GM21390 (cell line): ENCODE data around the gene OR8G5.
"Not testable (repeated sequence)": the region's sequence is repeated elsewhere in the genome, so short reads cannot be mapped to it uniquely, and the experiment has no call there.

Experiments used
- ATAC-seq: cut with Tn5 transposase; IDR thresholded peaks from one replicate; pipeline ENCODE4 v1.9.1; 2021; ENCODE audit not compliant: unreplicated experiment

OR8G5 gene, protein sequence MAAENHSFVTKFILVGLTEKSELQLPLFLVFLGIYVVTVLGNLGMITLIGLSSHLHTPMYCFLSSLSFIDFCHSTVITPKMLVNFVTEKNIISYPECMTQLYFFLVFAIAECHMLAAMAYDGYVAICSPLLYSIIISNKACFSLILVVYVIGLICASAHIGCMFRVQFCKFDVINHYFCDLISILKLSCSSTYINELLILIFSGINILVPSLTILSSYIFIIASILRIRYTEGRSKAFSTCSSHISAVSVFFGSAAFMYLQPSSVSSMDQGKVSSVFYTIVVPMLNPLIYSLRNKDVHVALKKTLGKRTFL

DNA sequence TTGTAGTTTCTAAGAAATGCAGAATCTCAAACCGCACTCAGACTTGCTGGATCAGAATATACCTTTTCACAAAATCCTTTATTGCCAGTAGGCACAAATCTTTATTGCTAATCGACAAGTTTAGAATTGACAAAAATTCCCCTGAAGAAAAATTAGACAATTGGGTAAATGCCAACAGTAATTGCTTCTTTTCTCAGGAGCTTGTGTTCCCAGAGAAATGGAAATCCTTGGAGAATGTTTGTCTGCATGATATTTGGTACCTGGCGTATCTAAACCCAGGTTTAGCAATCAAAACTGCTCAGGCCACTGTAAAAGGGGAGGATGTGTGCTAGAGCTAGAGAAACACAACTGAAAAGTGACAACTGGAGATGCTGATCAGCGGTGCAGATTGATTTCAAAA, at the start of gene OR8G5:
TSS of gene OR8G5 (plus strand) at position 301 of the 400 bp plus-strand sequence. CDS start 8,556 bp downstream, outside the sequence.
- no peak for ATAC-seq

DNA sequence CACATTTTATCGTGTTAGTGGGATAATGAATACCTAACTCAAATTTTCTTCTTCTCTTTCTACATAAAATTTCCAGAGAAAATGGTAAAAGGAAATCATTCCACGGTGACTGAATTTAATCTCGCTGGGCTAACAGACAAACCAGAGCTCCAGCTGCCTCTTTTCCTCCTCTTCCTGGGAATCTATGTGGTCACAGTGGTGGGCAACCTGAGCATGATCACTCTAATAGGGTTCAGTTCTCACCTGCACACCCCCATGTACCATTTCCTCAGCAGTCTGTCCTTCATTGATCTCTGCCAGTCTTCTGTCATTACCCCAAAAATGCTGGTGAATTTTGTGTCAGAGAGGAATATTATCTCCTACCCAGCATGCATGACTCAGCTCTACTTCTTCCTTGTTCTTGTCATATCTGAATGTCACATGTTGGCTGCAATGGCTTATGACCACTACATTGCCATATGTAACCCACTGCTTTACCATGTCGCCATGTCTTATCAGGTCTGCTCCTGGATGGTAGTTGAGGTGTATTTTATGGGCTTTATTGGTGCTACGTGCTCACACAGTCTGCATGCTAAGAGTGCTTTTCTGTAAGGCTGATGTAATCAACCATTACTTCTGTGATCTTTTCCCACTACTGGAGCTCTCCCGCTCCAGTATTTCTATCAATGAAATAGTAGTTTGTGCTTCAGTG, 48.9 kb upstream of the OR8G5 start:
- ATAC-seq: no peak

DNA sequence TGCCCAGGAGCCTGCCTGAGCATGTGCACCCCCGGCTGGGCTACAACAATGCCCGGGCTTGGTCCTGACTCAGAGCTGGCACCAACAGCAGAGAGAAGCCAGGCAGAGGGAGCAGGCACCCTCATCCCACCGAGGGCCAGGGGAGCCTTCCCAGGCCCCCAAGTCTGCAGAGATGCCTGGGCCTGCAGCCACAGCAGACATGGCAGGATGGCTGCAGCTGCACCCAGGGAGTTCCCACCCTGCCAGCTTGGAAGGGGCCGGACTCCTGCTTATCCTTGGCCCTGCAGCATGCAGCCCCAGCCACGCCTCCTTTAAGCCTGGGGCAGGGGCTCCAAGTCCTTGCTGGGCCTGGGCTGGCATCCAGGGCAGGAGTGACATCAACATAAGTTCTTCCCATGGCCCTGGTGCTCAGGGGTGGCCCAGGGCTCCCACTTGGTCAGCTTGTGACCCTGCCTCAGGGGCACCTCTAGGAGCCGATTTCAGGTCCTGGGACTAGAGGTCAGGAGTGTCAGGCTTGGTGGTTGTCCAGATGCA, 46.3 kb upstream of the OR8G5 start:
- ATAC-seq: no peak

DNA sequence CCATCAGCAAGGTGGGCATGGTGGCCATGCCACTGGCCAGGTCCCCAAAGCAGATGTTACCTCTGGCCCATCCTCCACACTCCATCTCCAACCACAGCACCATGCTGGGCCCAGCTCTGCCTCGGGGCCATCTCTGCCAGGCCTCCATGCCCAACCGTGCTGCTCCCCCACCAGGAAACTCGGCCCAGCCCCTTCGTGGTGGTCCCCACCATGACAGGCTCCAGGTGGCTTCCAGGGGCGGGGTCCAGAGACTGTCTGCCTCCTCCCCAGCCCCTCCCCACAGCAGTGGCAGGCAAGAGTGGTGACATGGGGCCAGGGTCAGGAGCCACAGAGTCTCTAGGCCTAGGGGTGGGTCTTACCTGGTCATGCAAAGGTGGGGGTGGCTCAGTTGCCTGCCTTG, 45.8 kb upstream of the OR8G5 start:
- ATAC-seq: no peak

DNA sequence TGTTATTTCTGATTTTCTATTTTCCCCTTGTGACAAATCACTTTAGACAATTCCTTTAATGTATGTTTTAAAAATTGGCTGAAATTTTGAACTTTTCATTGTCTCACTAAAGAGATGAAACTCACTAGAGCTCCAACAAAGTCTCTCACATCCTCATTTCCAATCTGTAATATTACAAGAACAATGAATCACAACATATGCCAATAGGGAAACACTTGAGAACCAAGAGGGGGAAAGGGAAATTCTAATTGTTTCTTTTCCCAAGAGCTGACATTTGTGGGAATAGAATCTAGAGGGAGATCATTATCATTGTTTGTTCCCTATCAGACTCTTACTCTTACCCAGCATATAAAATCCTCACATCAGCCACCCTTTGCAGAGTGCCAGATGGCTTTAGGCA, 44.9 kb upstream of the OR8G5 start:
- ATAC-seq: no peak

DNA sequence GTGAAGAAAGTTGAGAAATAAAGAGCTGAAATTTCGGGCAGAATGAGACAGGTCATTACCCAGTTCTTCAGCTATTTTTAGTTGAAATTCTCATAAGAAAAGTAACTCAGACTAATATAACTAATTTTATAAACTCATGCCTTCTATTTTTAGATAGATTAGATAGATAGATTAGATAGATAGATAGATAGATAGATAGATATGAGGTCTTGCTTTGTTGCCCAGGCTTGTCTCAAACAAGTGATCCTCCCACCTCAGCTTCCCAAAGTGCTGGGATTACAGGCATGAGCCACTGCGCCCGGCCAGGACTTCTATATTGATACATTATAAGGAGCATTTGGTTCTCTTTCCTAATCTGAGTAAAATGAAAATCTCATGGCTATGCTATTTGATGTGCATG, 42.1 kb upstream of the OR8G5 start:
- ATAC-seq: no peak

DNA sequence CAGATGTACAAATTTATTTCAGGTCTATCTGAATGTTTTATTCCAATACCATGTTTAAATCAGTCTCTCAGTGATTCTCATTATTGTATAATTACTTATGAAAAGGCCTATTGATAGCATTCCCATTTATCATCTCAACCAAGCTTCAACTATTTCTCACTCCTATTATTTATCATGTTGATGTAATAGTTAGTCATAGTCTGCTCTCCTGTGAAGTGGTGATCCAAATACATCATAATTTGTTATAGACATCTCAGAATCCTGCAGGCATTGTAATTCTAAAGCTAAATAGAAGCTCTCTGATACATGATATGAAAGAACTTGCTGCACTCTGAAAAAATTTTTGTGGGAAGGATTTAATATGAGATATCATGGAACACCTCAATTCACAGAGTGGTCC, 37.0 kb upstream of the OR8G5 start:
- ATAC-seq: no peak

DNA sequence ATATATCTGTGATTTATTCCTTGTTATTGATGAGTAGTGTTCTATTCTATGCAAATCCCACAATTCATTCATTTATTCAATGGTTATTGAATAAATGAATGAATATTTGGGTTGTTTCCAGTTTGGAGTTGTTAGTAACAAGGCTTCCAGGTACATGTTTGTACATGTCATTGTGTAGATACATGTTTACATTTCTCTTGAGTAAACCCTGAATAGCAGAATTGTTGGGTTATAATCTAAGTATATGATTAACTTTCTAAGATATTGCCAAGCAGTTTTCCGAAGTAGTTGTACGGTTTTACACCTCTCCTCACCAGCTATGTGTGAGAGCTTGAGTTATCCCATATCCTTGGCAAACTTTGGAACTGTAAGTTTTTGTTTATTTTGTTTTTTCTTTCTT, 33.8 kb upstream of the OR8G5 start:
- ATAC-seq: no peak

DNA sequence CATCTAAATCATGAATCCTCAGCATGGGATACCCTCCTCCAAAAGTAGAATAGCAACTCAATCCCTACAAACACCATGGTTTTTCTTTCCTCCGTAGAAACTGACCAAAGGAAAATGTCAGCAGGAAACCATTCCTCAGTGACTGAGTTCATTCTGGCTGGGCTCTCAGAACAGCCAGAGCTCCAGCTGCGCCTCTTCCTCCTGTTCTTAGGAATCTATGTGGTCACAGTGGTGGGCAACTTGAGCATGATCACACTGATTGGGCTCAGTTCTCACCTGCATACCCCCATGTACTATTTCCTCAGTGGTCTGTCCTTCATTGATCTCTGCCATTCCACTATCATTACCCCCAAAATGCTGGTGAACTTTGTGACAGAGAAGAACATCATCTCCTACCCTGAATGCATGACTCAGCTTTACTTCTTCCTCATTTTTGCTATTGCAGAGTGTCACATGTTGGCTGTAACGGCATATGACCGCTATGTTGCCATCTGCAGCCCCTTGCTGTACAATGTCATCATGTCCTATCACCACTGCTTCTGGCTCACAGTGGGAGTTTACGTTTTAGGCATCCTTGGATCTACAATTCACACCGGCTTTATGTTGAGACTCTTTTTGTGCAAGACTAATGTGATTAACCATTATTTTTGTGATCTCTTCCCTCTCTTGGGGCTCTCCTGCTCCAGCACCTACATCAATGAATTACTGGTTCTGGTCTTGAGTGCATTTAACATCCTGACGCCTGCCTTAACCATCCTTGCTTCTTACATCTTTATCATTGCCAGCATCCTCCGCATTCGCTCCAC, 31.4 kb upstream of the OR8G5 start:
- ATAC-seq: not testable (repeated sequence)

DNA sequence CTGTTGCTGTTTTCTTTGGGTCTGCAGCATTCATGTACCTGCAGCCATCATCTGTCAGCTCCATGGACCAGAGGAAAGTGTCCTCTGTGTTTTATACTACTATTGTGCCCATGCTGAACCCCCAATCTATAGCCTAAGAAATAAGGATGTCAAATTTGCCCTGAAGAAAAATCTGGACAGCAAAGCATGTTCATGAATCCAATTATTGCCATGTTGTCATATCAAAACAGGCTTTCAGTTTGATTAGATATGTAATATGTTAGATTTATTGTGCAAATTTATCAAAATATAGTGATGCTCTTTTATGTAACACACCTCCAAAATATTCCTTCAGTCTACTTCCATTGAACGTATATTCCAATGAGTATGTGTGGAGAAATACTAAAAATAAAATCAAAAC, 30.7 kb upstream of the OR8G5 start:
- no peak for ATAC-seq

DNA sequence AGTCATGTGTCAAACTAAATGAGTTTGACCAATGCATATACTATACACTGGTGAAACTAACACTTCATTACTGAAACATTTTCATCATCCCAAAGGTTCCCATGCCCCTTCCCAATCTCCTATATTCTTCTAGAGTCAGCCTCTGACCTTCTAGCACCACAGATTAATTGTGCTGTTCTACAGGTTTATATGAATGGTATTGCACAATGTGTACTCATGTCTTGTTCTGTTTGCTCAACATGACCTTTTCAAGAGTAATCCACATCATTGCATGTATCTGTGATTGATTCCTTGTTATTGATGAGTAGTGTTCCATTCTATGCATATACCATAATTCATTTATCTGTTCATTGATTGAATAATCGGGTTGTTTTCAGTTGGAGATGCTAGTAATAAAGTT, 22.8 kb upstream of the OR8G5 start:
- no peak for ATAC-seq

DNA sequence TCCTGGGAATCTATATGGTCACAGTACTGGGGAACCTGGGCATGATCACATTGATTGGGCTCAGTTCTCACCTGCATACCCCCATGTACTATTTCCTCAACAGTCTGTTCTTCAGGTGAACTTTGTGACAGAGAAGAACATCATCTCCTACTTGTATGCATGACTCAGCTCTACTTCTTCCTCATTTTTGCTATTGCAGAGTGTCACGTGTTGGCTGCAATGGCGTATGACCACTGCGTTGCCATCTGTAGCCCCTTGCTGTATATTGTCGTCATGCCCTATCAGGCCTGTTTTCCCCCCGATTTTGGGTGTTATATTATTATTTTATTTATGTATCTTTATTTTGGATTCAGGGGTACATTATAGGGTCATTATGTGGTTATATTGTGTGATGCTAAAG, 17.7 kb upstream of the OR8G5 start:
- ATAC-seq: no peak

DNA sequence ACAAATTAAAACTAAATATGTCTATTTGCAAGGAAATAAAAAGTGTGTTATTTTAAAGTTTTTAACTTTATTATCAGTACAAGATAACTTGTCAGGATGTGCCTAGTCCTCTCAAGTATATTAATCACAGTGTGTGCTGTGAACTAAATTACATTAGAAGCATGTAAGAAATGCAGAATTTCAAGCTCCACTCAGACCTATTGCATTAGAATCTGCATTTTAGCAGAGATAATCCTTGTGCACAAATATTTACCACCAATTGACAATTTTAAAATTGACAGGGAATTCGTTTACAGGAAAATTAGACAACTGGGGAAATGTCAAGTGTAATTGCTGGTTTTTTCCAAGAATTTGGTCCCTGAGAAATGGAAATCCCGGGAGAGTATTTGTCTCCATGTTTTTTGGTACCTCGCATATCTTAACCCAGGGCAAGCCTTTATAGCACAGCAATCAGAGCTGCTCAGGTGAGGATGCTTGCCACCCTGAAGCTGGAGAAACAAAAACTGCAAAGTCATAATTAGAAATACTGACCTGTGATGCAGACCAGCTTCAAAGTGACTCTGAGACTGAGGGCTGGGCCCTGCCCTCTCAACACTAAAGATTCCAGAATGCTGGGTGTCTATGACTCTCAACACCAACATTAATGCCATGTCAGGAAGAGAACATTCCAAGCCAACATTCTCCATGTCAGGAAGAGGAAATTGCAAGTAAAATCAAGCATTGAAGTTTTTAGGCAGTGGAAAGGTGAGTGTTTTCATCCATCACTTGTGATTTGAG, 15.4 kb upstream of the OR8G5 start, which contains the start of gene OR8G1:
TSS of gene OR8G1 (plus strand) at position 475 of the 777 bp plus-strand sequence. CDS start 8,581 bp downstream, outside the sequence.
- ATAC-seq: no peak

DNA sequence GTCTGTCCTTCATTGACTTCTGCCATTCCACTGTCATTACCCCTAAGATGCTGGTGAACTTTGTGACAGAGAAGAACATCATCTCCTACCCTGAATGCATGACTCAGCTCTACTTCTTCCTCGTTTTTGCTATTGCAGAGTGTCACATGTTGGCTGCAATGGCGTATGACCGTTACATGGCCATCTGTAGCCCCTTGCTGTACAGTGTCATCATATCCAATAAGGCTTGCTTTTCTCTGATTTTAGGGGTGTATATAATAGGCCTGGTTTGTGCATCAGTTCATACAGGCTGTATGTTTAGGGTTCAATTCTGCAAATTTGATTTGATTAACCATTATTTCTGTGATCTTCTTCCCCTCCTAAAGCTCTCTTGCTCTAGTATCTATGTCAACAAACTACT, 6.3 kb upstream of the OR8G5 start:
- not testable (repeated sequence) for ATAC-seq

DNA sequence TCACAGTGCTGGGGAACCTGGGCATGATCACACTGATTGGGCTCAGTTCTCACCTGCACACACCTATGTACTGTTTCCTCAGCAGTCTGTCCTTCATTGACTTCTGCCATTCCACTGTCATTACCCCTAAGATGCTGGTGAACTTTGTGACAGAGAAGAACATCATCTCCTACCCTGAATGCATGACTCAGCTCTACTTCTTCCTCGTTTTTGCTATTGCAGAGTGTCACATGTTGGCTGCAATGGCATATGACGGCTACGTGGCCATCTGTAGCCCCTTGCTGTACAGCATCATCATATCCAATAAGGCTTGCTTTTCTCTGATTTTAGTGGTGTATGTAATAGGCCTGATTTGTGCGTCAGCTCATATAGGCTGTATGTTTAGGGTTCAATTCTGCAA, 8.9 kb downstream of the OR8G5 start:
- ATAC-seq: not testable (repeated sequence)

DNA sequence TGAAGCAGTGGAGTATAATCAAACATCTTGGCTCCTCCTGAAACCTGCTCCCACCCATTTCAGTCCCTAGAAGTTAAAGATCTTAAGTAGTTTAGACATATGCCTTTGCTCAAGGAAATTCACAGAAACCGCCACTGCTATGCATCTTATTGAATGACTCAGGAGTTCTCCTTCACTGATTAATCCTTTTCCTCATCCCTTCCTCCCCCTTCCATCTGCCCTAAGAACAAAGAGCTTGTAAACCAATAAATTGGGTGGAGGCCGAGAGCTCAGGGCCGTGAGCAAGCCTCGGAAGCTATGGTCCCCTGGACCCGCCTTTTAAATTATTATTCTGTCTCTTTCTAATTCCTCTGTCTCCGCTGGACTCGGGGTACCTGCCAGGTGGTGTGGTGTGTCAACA, 14.7 kb downstream of the OR8G5 start:
- not testable (repeated sequence) for ATAC-seq

DNA sequence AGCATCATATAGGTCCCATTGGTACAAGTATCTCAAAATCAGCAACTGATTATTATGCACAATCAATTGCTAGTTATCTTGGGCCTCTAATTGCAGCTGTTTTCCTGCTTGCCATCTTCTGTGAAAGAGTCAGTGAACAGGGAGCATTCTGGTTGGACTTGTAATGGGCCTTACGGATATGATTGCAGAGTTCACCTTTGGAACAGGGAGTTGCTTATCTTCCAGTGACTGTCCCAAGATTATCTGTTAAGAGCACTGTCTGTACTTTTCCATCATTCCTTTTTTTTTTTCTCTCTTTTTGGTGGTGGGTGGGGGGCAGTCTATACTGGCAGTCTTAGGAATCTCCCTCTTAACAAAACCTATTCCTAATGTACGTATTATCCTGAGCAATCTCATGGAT, 17.8 kb downstream of the OR8G5 start:
- no peak for ATAC-seq

DNA sequence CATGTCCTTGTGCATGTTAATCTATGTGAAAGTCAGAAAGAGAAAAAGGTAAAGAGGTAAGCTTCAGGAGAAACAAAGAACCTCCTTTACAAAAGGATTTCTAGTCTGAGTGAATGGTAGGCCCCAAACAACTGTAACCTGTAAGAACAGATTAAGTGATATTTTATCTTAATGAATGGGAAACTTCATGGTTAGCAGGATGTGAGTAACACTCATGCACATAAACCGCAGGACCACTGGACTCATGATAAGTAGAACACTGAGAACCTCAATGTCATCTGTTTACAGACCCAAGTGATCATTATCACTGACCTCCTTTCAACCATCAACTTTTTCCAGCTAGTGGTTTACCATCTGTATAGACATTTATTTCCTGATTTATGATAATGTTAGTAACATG, 19.9 kb downstream of the OR8G5 start:
- ATAC-seq: no peak

DNA sequence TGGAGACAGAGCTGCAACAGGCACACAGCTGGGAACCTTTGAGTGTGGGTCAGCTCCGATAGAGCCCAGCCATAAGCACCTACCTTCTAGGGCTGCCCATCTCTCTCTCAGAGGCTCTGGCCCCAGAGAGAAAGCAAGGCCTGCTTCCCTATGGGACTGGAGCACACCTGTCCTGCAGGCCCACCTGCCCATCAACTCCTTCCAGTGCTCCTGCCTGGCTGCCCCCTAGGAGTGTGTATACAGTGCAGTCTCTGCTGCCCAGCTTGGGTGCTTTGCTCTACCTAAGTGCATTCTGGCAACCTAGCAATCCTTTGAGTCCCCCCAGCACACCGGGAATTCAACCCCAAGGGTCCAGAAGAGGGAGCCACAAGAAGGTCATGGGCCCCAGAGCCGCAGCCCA, 21.0 kb downstream of the OR8G5 start:
- no peak for ATAC-seq

DNA sequence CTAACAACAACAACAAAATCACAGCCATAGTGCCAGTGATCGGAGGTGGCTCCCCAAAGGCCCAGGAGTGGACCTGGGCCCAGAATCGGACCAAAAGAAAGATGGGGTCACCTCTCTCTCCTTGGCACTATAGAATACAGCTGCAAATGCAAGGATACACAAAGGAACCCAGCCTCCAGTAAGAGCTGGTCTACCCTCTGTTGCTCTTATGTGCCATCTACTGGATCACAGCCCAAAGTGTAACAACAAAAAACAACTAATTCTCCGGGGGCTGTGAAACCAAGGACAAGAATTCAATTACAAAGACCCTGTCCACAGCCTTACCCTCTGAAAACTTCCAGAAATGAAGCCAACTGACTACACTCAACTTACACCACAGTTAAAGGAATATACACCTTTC, 21.6 kb downstream of the OR8G5 start:
- no peak for ATAC-seq

DNA sequence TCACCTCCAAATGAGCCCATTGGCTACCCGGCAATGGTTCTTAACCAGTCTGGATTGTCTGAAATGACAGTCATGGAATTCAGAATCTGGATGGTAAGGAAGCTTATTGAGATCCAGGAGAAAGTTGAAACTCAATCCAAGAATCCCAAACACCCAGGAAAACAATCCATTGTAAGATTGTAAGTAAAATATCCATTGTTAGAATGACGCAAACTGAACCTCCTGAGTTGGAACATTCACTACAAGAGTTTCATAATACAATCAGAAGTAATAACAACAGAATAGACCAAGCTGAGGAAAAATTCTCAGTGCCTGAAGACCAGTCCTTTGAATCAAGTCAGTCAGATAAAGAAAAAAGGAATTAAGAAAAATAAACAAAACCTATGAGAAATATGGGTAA, 22.1 kb downstream of the OR8G5 start:
- no peak for ATAC-seq
